ENCODE data around the gene PNPLA5.
A peak's percentile ranks its signal among the peaks of the same experiment; 100 is the strongest.

PNPLA5 gene

GRCh38 chr22:43854786-43855271, 37.0 kb downstream of the PNPLA5 start:
- no peak for DNase-seq (ENCODE audit: low spot score)

- no peak for DNase-seq (ENCODE audit: low spot score)
These were observed 37.6 kb downstream of the PNPLA5 start for GRCh38 chr22:43854121-43854785.

GRCh38 chr22:43853328-43853931, 38.4 kb downstream of the PNPLA5 start:
- no peak for DNase-seq (ENCODE audit: low spot score)

GRCh38 chr22:43852573-43853327, 39.1 kb downstream of the PNPLA5 start:
- DNase-seq (ENCODE audit: low spot score), result no peak

- no peak for DNase-seq (ENCODE audit: low spot score)
These were observed 39.9 kb downstream of the PNPLA5 start for GRCh38 chr22:43851979-43852307.

GRCh38 chr22:43851058-43851978, 40.5 kb downstream of the PNPLA5 start:
- no peak for DNase-seq (ENCODE audit: low spot score)

GRCh38 chr22:43850529-43850928, 41.3 kb downstream of the PNPLA5 start:
- no peak for DNase-seq (ENCODE audit: low spot score)

GRCh38 chr22:43849731-43850130, 42.1 kb downstream of the PNPLA5 start:
- no peak for DNase-seq (ENCODE audit: low spot score)

- DNase-seq (ENCODE audit: low spot score), result peak; percentile 66
These were observed 43.2 kb downstream of the PNPLA5 start for GRCh38 chr22:43848366-43849171.

GRCh38 chr22:43847376-43848289, 44.2 kb downstream of the PNPLA5 start:
- no peak for DNase-seq (ENCODE audit: low spot score)

- DNase-seq (ENCODE audit: low spot score), result no peak
These were observed 44.8 kb downstream of the PNPLA5 start for GRCh38 chr22:43846966-43847365.

- DNase-seq (ENCODE audit: low spot score), result no peak
These were observed 45.8 kb downstream of the PNPLA5 start for GRCh38 chr22:43845981-43846380.

GRCh38 chr22:43844560-43845545, 47.0 kb downstream of the PNPLA5 start:
- DNase-seq (ENCODE audit: low spot score), result no peak

GRCh38 chr22:43843783-43844530, 47.9 kb downstream of the PNPLA5 start:
- no peak for DNase-seq (ENCODE audit: low spot score)

GRCh38 chr22:43841742-43842141, 50.1 kb downstream of the PNPLA5 start:
- DNase-seq (ENCODE audit: low spot score), result no peak

GRCh38 chr22:43840851-43841250, 51.0 kb downstream of the PNPLA5 start:
- no peak for DNase-seq (ENCODE audit: low spot score)

- DNase-seq (ENCODE audit: low spot score), result no peak
These were observed 51.4 kb downstream of the PNPLA5 start for GRCh38 chr22:43840431-43840830.

GRCh38 chr22:43839781-43840180, 52.0 kb downstream of the PNPLA5 start:
- no peak for DNase-seq (ENCODE audit: low spot score)
